Fibroblast of the aortic adventitia (primary cell): ENCODE measurements around the gene HSFY1. TPM values are rescaled to one million over a fixed set of nuclear protein-coding genes. Genes with fewer than 3 reads are reported as not detected.
"Not testable (repeated sequence)": the region's sequence is repeated elsewhere in the genome, so short reads cannot be mapped to it uniquely, and the experiment has no call there.

Experiments
- DNase-seq: peaks from one replicate; pipeline ENCODE4 v3.0.0-alpha.2; 2010; ENCODE audit warnings: low read depth
- H3K4me3 ChIP-seq: 2 replicates; pipeline ENCODE4 v1.5.1; 2011; ENCODE audit warnings: low read depth, mild to moderate bottlenecking, control low read depth, low read length, moderate library complexity
- small RNA-seq: library from RNA; depleted of rRNA; stranded (forward); fragments of <200 nt; gene quantifications from one replicate; pipeline ENCODE3, GENCODE V24; 2012
- total RNA-seq: library from RNA; depleted of rRNA; stranded (reverse); fragments of >200 nt; gene quantifications from 2 replicates; pipeline ENCODE4 v1.2.3, GENCODE V29; 2012; ENCODE audit warnings: low replicate concordance

The HSFY1 gene
- not detected in 2 replicates for total RNA-seq

- not testable (repeated sequence) for DNase-seq, H3K4me3 ChIP-seq
Measured at GRCh38 chrY:18546420-18546819, at the start of gene HSFY1. Gene HSFY1, plus strand, starts transcription at chrY:18546720. Its CDS starts 68 bp downstream, at chrY:18546788.

GRCh38 chrY:18504266-18504665, 42.3 kb upstream of the HSFY1 start:
- DNase-seq, H3K4me3 ChIP-seq: not testable (repeated sequence)

- not testable (repeated sequence) for DNase-seq, H3K4me3 ChIP-seq
Measured at GRCh38 chrY:18530995-18531655, 15.4 kb upstream of the HSFY1 start.

GRCh38 chrY:18538952-18539351, 7.6 kb upstream of the HSFY1 start:
- H3K4me3 ChIP-seq, DNase-seq: not testable (repeated sequence)

- H3K4me3 ChIP-seq, DNase-seq: not testable (repeated sequence)
Measured at GRCh38 chrY:18553132-18553531, 6.6 kb downstream of the HSFY1 start.

- DNase-seq: not testable (repeated sequence)
Measured at GRCh38 chrY:18565915-18566314, 19.4 kb downstream of the HSFY1 start.

More at GRCh38 chrY:18565915-18566314, 19.4 kb downstream of the HSFY1 start:
- H3K4me3 ChIP-seq: not testable (repeated sequence)

Small RNAs within 50 kb of the gene (small RNA-seq; reads per million reads assigned to genes)
- not detected for gene GPM6BP1
- gene PRYP5: not detected

Other genes starting within 250 kb of the HSFY1 start
- gene HSFY2, start 227.0 kb downstream of the HSFY1 start, total RNA-seq: not detected in 2 replicates